ENCODE measurements around the gene MTX1.

The MTX1 gene

GRCh38 chr1:155255243-155256007 lies 46.9 kb downstream of the MTX1 start, which contains the start of gene ENTREP3:
Gene ENTREP3 (minus strand): TSS chr1:155255483. CDS start chr1:155254877, 606 bp downstream.
- no peaks in the 10 kb centered on the region for H3K27me3 ChIP-seq
- H3K4me3 ChIP-seq: peak within 1 kb of the TSS; percentile 74 to 79
- no peaks in the 10 kb centered on the region for H3K9me3 ChIP-seq
- intact Hi-C loops (cut with DNase I; ENCODE audit: low total_unique reads): no loop called here
- peaks cover 0 to 42% (median 10%) of the 10 kb centered on the region in 3 donors for H3K36me3 ChIP-seq
- peak within 1 kb of the TSS; percentile 96 to 97 for H3K27ac ChIP-seq
- TF ChIP-seq, protein P1, sequence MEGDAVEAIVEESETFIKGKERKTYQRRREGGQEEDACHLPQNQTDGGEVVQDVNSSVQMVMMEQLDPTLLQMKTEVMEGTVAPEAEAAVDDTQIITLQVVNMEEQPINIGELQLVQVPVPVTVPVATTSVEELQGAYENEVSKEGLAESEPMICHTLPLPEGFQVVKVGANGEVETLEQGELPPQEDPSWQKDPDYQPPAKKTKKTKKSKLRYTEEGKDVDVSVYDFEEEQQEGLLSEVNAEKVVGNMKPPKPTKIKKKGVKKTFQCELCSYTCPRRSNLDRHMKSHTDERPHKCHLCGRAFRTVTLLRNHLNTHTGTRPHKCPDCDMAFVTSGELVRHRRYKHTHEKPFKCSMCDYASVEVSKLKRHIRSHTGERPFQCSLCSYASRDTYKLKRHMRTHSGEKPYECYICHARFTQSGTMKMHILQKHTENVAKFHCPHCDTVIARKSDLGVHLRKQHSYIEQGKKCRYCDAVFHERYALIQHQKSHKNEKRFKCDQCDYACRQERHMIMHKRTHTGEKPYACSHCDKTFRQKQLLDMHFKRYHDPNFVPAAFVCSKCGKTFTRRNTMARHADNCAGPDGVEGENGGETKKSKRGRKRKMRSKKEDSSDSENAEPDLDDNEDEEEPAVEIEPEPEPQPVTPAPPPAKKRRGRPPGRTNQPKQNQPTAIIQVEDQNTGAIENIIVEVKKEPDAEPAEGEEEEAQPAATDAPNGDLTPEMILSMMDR (IDR thresholded peaks at IDR 0.05): peak; percentile 21 to 25
- peaks cover 0 to 47% (median 34%) of the 10 kb centered on the region in 4 donors for H3K4me1 ChIP-seq
- peak; percentile 88 to 94 for DNase-seq

DNA sequence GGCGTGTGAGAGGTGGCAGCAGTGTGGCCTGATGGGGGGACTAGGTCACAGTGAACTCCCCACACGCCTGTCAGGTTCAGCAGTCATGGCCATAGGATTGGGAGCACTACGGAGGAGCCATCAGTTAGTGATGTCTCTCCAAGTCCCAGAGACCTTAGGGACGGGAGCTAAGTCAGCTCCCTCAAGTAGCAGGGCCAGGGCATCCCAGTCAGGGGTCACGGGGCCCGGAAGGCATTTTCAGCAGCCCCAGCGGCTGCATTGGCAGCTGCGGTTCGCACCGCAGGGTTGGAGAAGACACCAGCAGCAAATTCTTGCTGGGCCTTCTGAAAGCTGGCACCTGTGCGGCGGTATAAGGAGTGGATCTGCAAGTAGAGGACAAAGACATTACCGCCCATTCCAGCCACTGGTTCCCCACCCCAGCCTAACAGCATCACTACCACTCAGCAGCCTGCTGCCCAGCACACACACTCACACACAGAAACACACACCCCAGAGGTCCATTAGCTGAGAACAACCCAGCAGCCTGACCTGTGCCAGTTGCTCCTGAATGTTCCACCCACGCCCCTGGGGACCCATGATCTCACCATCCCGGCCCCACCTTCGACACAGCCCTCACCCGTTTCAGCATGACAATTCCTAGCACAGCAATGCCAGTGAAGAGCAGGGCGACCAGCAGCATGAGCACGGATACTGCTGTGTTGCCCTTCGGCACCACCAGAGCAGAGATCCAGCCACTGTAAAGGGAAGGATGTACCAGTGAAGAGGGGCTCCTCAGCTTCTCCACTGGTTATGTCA lies 47.8 kb downstream of the MTX1 start:
- intact Hi-C loops (cut with DNase I; ENCODE audit: low total_unique reads): no loop called here

DNA sequence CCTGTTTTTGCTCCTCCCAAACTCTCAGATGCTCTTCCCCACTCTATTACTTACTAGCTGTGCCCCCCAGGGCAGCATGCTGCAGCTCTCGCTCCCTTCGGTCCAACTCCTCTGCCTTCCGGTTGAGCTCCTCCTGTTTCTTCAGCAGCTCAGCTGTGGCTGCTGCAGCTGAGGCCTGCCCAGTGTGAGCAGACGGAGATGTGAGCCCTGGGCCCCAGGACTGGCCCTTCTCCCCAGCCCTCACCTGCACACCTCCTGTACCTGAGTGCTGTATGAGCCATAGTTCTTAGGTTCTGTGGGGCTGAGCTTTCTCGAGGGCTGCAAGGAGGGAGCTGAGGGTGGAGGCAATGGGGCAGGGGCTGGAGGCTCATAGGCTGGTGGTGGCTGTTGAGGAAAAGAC lies 51.8 kb downstream of the MTX1 start:
- H3K27ac ChIP-seq: no peak overlapping the region
- DNase-seq: no peak
- H3K4me3 ChIP-seq: no peak overlapping the region
- H3K4me1 ChIP-seq: peaks cover 0 to 36% (median 28%) of the 10 kb centered on the region in 4 donors
- no peaks in the 10 kb centered on the region for H3K9me3 ChIP-seq
- intact Hi-C loops (cut with DNase I; ENCODE audit: low total_unique reads): no loop called here
- peaks cover 15 to 70% (median 36%) of the 10 kb centered on the region in 3 donors for H3K36me3 ChIP-seq
- TF ChIP-seq, protein P1 (IDR thresholded peaks at IDR 0.05): no peak
- H3K27me3 ChIP-seq: no peaks in the 10 kb centered on the region

More for the DNA sequence above, 47.8 kb downstream of the MTX1 start:
- Histone ChIP-seq H3K27ac (peak overlapping the region; percentile 96 to 97), H3K9me3 (no peaks in the 10 kb centered on the region), H3K36me3 (peaks cover 0 to 45% (median 10%) of the 10 kb centered on the region in 3 donors), H3K4me1 (peaks cover 0 to 47% (median 37%) of the 10 kb centered on the region in 4 donors), H3K27me3 (no peaks in the 10 kb centered on the region), H3K4me3 (peak overlapping the region; percentile 74 to 79)
- no peak for DNase-seq
- TF ChIP-seq, protein P1 (IDR thresholded peaks at IDR 0.05): no peak

DNA sequence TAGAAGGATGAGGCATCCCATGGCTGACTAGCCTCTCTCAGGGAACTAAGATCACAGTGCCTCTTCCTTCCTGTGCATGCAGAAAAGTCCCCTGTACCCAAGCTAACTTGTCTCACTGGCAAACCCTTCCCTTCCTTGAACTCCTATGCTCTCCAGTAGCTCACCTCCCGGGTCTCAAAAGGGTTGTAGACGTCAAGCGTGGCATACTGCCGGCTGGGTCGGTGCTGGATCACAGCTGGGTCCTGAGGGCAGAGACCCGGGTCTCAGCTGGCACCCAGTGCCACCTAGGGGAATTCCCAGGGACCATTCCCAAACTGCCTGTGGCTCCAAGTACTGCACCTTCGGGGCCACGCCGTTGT lies 53.0 kb downstream of the MTX1 start:
- Histone ChIP-seq H3K36me3 (peaks cover 26 to 76% (median 48%) of the 10 kb centered on the region in 3 donors), H3K4me1 (peaks cover 0 to 27% (median 22%) of the 10 kb centered on the region in 4 donors), H3K27me3 (no peaks in the 10 kb centered on the region), H3K4me3 (peak overlapping the region; percentile 72 to 87), H3K9me3 (no peaks in the 10 kb centered on the region), H3K27ac (peak overlapping the region; percentile 83 to 91)
- no peak for DNase-seq
- TF ChIP-seq, protein P1 (IDR thresholded peaks at IDR 0.05): no peak
- intact Hi-C loops (cut with DNase I; ENCODE audit: low total_unique reads): no loop called here

GRCh38 chr1:155261852-155262673 lies 53.6 kb downstream of the MTX1 start, which contains the start of gene SCAMP3:
Gene SCAMP3 (minus strand): TSS chr1:155262360. CDS start chr1:155262151, 209 bp downstream.
- intact Hi-C loops (cut with DNase I; ENCODE audit: low total_unique reads): no loop called here
- TF ChIP-seq, protein P1 (IDR thresholded peaks at IDR 0.05): no peak
- Histone ChIP-seq H3K4me1 (peaks cover 0 to 25% (median 22%) of the 10 kb centered on the region in 4 donors), H3K27me3 (no peaks in the 10 kb centered on the region), H3K9me3 (no peaks in the 10 kb centered on the region), H3K27ac (peak within 1 kb of the TSS; percentile 83 to 91), H3K36me3 (peaks cover 32 to 76% (median 53%) of the 10 kb centered on the region in 3 donors), H3K4me3 (peak within 1 kb of the TSS; percentile 72 to 87)
- DNase-seq: peak; percentile 98

All from tibial artery (tissue), 4 donors.